Right lobe of liver (tissue), 6 donors: ENCODE data around the gene NPEPL1. TPM values are rescaled to one million over a fixed set of nuclear protein-coding genes. Genes with fewer than 3 reads are reported as not detected.

ENCODE experiments used
- ATAC-seq, 4 donors: fragments of 200-7000 bp; cut with Tn5 transposase; one replicate each; pipeline ENCODE4 v1.9.1; 2020; ENCODE audit warnings: mild to moderate bottlenecking in 4 of 4, moderate library complexity in 4 of 4
- DNase-seq, 3 donors: peaks; one replicate each; pipeline ENCODE4 v3.0.0-alpha.2; 2020
- H3K27ac ChIP-seq, 3 donors: fragments of 200-600 bp; one replicate each; pipeline ENCODE4 v1.8.0; 2022
- H3K27me3 ChIP-seq, 2 donors: fragments of 200-600 bp; one replicate each; pipeline ENCODE4 v1.8.0; 2022
- H3K36me3 ChIP-seq, 4 donors: fragments of 200-600 bp; sonication (generic) in 1 of 4; one replicate each; pipeline versions ENCODE4 v1.5.1 to v1.8.0; 2017 to 2022; ENCODE audit warnings: control low read depth in 1 of 4
- H3K4me1 ChIP-seq, 4 donors: fragments of 200-600 bp; sonication (generic) in 1 of 4; one replicate each; pipeline versions ENCODE4 v1.5.1 to v1.8.0; 2017 to 2022; ENCODE audit warnings: control low read depth in 1 of 4
- H3K4me3 ChIP-seq, 3 donors: fragments of 200-600 bp; one replicate each; pipeline ENCODE4 v1.8.0; 2022
- H3K9me3 ChIP-seq, 4 donors: fragments of 200-600 bp; sonication (generic) in 1 of 4; one replicate each; pipeline versions ENCODE4 v1.5.1 to v1.8.0; 2017 to 2022; ENCODE audit warnings: control low read depth in 1 of 4
- POLR2A ChIP-seq: fragments of 450-650 bp; IDR thresholded peaks from one replicate; pipeline ENCODE4 v1.6.1; 2017; ENCODE audit warnings: antibody characterized with exemption, mild to moderate bottlenecking
- WGBS: methylation state at CpG from one replicate; pipeline ENCODE4 v1.1.6; 2018; ENCODE audit warnings: low coverage, low lambda C conversion rate; ENCODE audit not compliant: insufficient coverage; ENCODE audit errors: missing lambda C conversion rate; 5-methylcytosine and 5-hydroxymethylcytosine counted together
- intact Hi-C, 2 donors: fragments of 100-400 bp; cut with DNase I; formaldehyde crosslinking; loops; one replicate each; pipeline versions ENCODE4 v1.11.2 to v1.14.1; 2022
- total RNA-seq, 6 experiments: library from RNA; depleted of rRNA in 2 of 6; stranded (reverse); fragments of >200 nt in 2 of 6; fragmentation: NEBNext Ultra II Directional in 3 of 6; extraction: Animal tissue kit (Norgen Biotek cat#: 25700) in 3 of 6; gene quantifications; one replicate each; pipeline versions ENCODE4 v1.1.0 to v1.2.4, GENCODE V29; 2016 to 2023
- TF ChIP-seq, protein P1 (sequence below), 4 donors: fragments of 200-600 bp in 3 of 4; fragments of 450-650 bp in 1 of 4; IDR thresholded peaks; one replicate each; pipeline versions ENCODE4 v1.5.1 to v1.8.0; 2016 to 2022; ENCODE audit warnings: antibody characterized with exemption in 4 of 4, mild to moderate bottlenecking in 2 of 4
- donor health status: DM: no; HTN: yes; CAD: no.
- donor health status: DM: no; HTN: no; CAD: no.
- donor health status: DM: no; HTN: no; CAD: no.
- donor health status: DM: no; HTN: yes; CAD: no.
- donor health status: DM: no; HTN: yes; CAD: no.

NPEPL1 gene
- total RNA-seq, 6 experiments from 2014 or later = 7.7 to 13.9 (median 10.1) TPM

DNA sequence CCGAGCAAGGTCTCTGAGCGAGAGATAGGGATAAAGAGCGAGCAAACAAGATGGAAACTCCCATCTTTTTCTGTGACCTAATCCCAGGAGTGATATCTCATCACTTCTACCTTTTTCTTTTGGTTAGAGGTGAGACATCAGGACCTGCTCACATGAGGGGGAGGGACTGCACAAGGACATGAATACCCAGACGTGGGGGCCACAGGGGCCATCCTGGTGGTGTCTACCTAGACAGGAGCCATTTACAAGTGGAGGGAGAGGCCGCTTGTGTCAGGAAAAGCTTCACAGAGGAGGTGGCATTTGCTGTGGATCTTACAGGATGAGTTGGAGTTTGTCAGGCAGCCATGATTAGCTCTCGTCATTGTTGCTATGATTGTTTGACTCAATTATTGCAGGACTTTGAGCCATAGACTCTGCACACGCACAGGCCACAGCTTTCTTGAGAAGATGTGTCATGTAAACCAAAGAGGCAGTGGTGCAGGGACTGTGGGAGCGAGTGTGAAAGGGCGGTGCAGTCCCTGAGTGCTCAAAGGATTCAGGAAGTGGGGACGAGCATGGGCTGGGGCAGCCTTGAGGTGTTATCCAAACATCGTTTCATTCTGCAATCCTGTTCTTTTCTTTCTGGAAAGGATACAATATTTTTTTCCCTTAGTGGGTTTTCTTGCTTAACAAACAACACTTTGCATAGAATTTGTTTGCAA lies 7.7 kb downstream of the NPEPL1 start:
- DNase-seq (peak in 1 of 3 donors; percentile 12), ATAC-seq (no peak)
- TF ChIP-seq POLR2A = no peak
- TF ChIP-seq, protein P1, sequence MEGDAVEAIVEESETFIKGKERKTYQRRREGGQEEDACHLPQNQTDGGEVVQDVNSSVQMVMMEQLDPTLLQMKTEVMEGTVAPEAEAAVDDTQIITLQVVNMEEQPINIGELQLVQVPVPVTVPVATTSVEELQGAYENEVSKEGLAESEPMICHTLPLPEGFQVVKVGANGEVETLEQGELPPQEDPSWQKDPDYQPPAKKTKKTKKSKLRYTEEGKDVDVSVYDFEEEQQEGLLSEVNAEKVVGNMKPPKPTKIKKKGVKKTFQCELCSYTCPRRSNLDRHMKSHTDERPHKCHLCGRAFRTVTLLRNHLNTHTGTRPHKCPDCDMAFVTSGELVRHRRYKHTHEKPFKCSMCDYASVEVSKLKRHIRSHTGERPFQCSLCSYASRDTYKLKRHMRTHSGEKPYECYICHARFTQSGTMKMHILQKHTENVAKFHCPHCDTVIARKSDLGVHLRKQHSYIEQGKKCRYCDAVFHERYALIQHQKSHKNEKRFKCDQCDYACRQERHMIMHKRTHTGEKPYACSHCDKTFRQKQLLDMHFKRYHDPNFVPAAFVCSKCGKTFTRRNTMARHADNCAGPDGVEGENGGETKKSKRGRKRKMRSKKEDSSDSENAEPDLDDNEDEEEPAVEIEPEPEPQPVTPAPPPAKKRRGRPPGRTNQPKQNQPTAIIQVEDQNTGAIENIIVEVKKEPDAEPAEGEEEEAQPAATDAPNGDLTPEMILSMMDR (IDR thresholded peaks at IDR 0.05) = no peak
- Histone ChIP-seq H3K27ac (no peak overlapping the region), H3K9me3 (no peaks in the 10 kb centered on the region), H3K4me1 (no peaks in the 10 kb centered on the region), H3K27me3 (no peaks in the 10 kb centered on the region), H3K4me3 (no peak overlapping the region), H3K36me3 (peaks cover 0 to 16% (median 2%) of the 10 kb centered on the region in 4 donors)
- intact Hi-C loops = no loop called here
- WGBS = 89% methylated on average over 7 of the region's 11 CpGs

GRCh38 chr20:58700823-58701222 lies 8.2 kb downstream of the NPEPL1 start:
- Histone ChIP-seq H3K27ac (no peak overlapping the region), H3K27me3 (no peaks in the 10 kb centered on the region), H3K4me1 (no peaks in the 10 kb centered on the region), H3K9me3 (no peaks in the 10 kb centered on the region), H3K4me3 (no peak overlapping the region), H3K36me3 (peaks cover 0 to 16% (median 2%) of the 10 kb centered on the region in 4 donors)
- intact Hi-C loops = no loop called here
- 100% methylated on average over 2 of the region's 11 CpGs for WGBS
- ATAC-seq = no peak
- peak in 1 of 3 donors; percentile 43 for DNase-seq
- no peak for TF ChIP-seq POLR2A
- TF ChIP-seq, protein P1 (IDR thresholded peaks at IDR 0.05) = no peak

- no peak overlapping the region for H3K27ac ChIP-seq
- no peak for ATAC-seq
- H3K9me3 ChIP-seq = no peaks in the 10 kb centered on the region
- H3K27me3 ChIP-seq = no peaks in the 10 kb centered on the region
- intact Hi-C loops = no loop called here
- DNase-seq = peak in 1 of 3 donors; percentile 37
- TF ChIP-seq, protein P1 (IDR thresholded peaks at IDR 0.05) = no peak
- TF ChIP-seq POLR2A = no peak
- WGBS = 80% methylated on average over 1 of the region's 29 CpGs
- H3K4me1 ChIP-seq = no peaks in the 10 kb centered on the region
- H3K4me3 ChIP-seq = no peak overlapping the region
- H3K36me3 ChIP-seq = peaks cover 0 to 16% (median 2%) of the 10 kb centered on the region in 4 donors
These were observed 9.0 kb downstream of the NPEPL1 start for GRCh38 chr20:58701431-58702160.

GRCh38 chr20:58702161-58702510 lies 9.5 kb downstream of the NPEPL1 start:
- H3K36me3 ChIP-seq = peaks cover 0 to 16% (median 0%) of the 10 kb centered on the region in 4 donors
- peak in 1 of 3 donors; percentile 38 for DNase-seq
- intact Hi-C loops = no loop called here
- no peak for ATAC-seq
- no peaks in the 10 kb centered on the region for H3K27me3 ChIP-seq
- no peaks in the 10 kb centered on the region for H3K4me1 ChIP-seq
- H3K27ac ChIP-seq = no peak overlapping the region
- TF ChIP-seq, protein P1 (IDR thresholded peaks at IDR 0.05) = no peak
- no peak for TF ChIP-seq POLR2A
- no peaks in the 10 kb centered on the region for H3K9me3 ChIP-seq
- H3K4me3 ChIP-seq = no peak overlapping the region
- 87% methylated on average over 5 of the region's 9 CpGs for WGBS
